IPS-NIHi11 (cell line): ENCODE results near the gene JCAD.
"Not testable (repeated sequence)": the region's sequence is repeated elsewhere in the genome, so short reads cannot be mapped to it uniquely, and the experiment has no call there.

Experiments used
- DNase-seq: peaks from one replicate; pipeline ENCODE4 v3.0.0; 2012; ENCODE audit warnings: mixed read lengths, low spot score

JCAD gene

GRCh38 chr10:29987471-29987870 is 71.9 kb downstream of the JCAD start:
- DNase-seq, result no peak

- no peak for DNase-seq
Observed at GRCh38 chr10:29982997-29983648, 76.3 kb downstream of the JCAD start.

- DNase-seq, result no peak
Observed at GRCh38 chr10:29981510-29981909, 77.9 kb downstream of the JCAD start.

GRCh38 chr10:29980084-29980483 is 79.3 kb downstream of the JCAD start:
- DNase-seq, result no peak

GRCh38 chr10:29979421-29979779 is 80.0 kb downstream of the JCAD start:
- DNase-seq, result not testable (repeated sequence)

GRCh38 chr10:29977171-29977570 is 82.2 kb downstream of the JCAD start:
- no peak for DNase-seq

- no peak for DNase-seq
Observed at GRCh38 chr10:29976134-29976533, 83.3 kb downstream of the JCAD start.

GRCh38 chr10:29974773-29975172 is 84.6 kb downstream of the JCAD start:
- DNase-seq, result no peak

- no peak for DNase-seq
Observed at GRCh38 chr10:29973921-29974320, 85.5 kb downstream of the JCAD start.

GRCh38 chr10:29970576-29970975 is 88.8 kb downstream of the JCAD start:
- DNase-seq, result no peak

GRCh38 chr10:29970012-29970396 is 89.4 kb downstream of the JCAD start:
- DNase-seq, result no peak

- DNase-seq, result no peak
Observed at GRCh38 chr10:29969255-29970011, 90.0 kb downstream of the JCAD start.

- DNase-seq, result no peak
Observed at GRCh38 chr10:29968585-29968984, 90.8 kb downstream of the JCAD start.

- no peak for DNase-seq
Observed at GRCh38 chr10:29966269-29966668, 93.1 kb downstream of the JCAD start.
